ENCODE results near the gene SRM.
"Not testable (repeated sequence)": the region's sequence is repeated elsewhere in the genome, so short reads cannot be mapped to it uniquely, and the experiment has no call there.

SRM gene

GRCh38 chr1:11067716-11068599, 8.1 kb upstream of the SRM start:
- in situ Hi-C loops (cut with HindIII; ENCODE audit: low sequenced_read_pairs) = no loop called here

- in situ Hi-C loops (cut with HindIII; ENCODE audit: low sequenced_read_pairs) = no loop called here
Observed at GRCh38 chr1:11065796-11066195, 6.0 kb upstream of the SRM start.

- in situ Hi-C loops (cut with HindIII; ENCODE audit: low sequenced_read_pairs) = loop anchor here (5.0 kb wide), 1 partner anchor 32 kb away; the partner anchor contains the start of gene EXOSC10
Observed at GRCh38 chr1:11064942-11065341, 5.1 kb upstream of the SRM start.

- in situ Hi-C loops (cut with HindIII; ENCODE audit: low sequenced_read_pairs) = loop anchor here (5.0 kb wide), 1 partner anchor 33 kb away; the partner anchor contains the start of gene EXOSC10
Observed at GRCh38 chr1:11063937-11064537, 4.2 kb upstream of the SRM start.

GRCh38 chr1:11062965-11063401, 3.2 kb upstream of the SRM start:
- in situ Hi-C loops (cut with HindIII; ENCODE audit: low sequenced_read_pairs) = loop anchor here (5.0 kb wide), 1 partner anchor 34 kb away; the partner anchor contains the start of gene EXOSC10

- in situ Hi-C loops (cut with HindIII; ENCODE audit: low sequenced_read_pairs) = loop anchor here (5.0 kb wide), 1 partner anchor 35 kb away; the partner anchor contains the start of gene EXOSC10
Observed at GRCh38 chr1:11061652-11062365, 2.0 kb upstream of the SRM start.

GRCh38 chr1:11059155-11059967, 457 bp downstream of the SRM start:
- in situ Hi-C loops (cut with HindIII; ENCODE audit: low sequenced_read_pairs) = no loop called here

GRCh38 chr1:11058595-11059154, 1.1 kb downstream of the SRM start:
- in situ Hi-C loops (cut with HindIII; ENCODE audit: low sequenced_read_pairs) = no loop called here

- in situ Hi-C loops (cut with HindIII; ENCODE audit: low sequenced_read_pairs) = no loop called here
Observed at GRCh38 chr1:11058026-11058425, 1.8 kb downstream of the SRM start.

GRCh38 chr1:11057477-11057876, 2.3 kb downstream of the SRM start:
- in situ Hi-C loops (cut with HindIII; ENCODE audit: low sequenced_read_pairs) = no loop called here

GRCh38 chr1:11056504-11056903, 3.3 kb downstream of the SRM start:
- in situ Hi-C loops (cut with HindIII; ENCODE audit: low sequenced_read_pairs) = no loop called here

GRCh38 chr1:11055676-11056075, 4.1 kb downstream of the SRM start:
- in situ Hi-C loops (cut with HindIII; ENCODE audit: low sequenced_read_pairs) = no loop called here

- in situ Hi-C loops (cut with HindIII; ENCODE audit: low sequenced_read_pairs) = no loop called here
Observed at GRCh38 chr1:11054666-11055065, 5.2 kb downstream of the SRM start.

- in situ Hi-C loops (cut with HindIII; ENCODE audit: low sequenced_read_pairs) = no loop called here
Observed at GRCh38 chr1:11054181-11054580, 5.6 kb downstream of the SRM start.

- in situ Hi-C loops (cut with HindIII; ENCODE audit: low sequenced_read_pairs) = no loop called here
Observed at GRCh38 chr1:11053758-11054137, 6.1 kb downstream of the SRM start.

- in situ Hi-C loops (cut with HindIII; ENCODE audit: low sequenced_read_pairs) = no loop called here
Observed at GRCh38 chr1:11052839-11053757, 6.7 kb downstream of the SRM start.

GRCh38 chr1:11051781-11052511, 7.9 kb downstream of the SRM start:
- in situ Hi-C loops (cut with HindIII; ENCODE audit: low sequenced_read_pairs) = no loop called here

GRCh38 chr1:11051121-11051520, 8.7 kb downstream of the SRM start:
- in situ Hi-C loops (cut with HindIII; ENCODE audit: low sequenced_read_pairs) = not testable (repeated sequence)

All from endothelial cell of hepatic sinusoid (primary cell).